ENCODE measurements around the gene PEAK1.

PEAK1 gene

GRCh38 chr15:77415450-77416147, 4.3 kb downstream of the PEAK1 start:
- H3K4ac ChIP-seq (ENCODE audit: low read depth, low read length) = no peak overlapping the region
- H3K79me1 ChIP-seq (ENCODE audit: low read length) = peaks cover 14% of the 10 kb centered on the region
- H3K36me3 ChIP-seq (ENCODE audit: control insufficient read depth, insufficient read depth, low read length) = no peaks in the 10 kb centered on the region
- no peak overlapping the region for H3K56ac ChIP-seq (ENCODE audit: low read length)
- H4K5ac ChIP-seq (ENCODE audit: low read length) = no peak overlapping the region
- H3K4me1 ChIP-seq (ENCODE audit: control insufficient read depth, low read depth, low read length) = peaks cover 4% of the 10 kb centered on the region
- WGBS (ENCODE audit: extremely low coverage, insufficient coverage, low lambda C conversion rate) = no CpG with 5 or more reads among the region's 4 CpGs
- no peak overlapping the region for H4K8ac ChIP-seq (ENCODE audit: low read depth, low read length)
- H2AK5ac ChIP-seq (ENCODE audit: low read length) = no peak overlapping the region
- DNase-seq = no peak
- peaks cover 23% of the 10 kb centered on the region for H3K79me2 ChIP-seq (ENCODE audit: control insufficient read depth, insufficient read depth, low read length)
- no peak overlapping the region for H3K27ac ChIP-seq (ENCODE audit: low read depth, low read length)
- H2BK5ac ChIP-seq (ENCODE audit: low read length) = no peak overlapping the region
- H3K4me3 ChIP-seq (ENCODE audit: low read length) = no peak overlapping the region
- H3K9ac ChIP-seq (ENCODE audit: low read length) = no peak overlapping the region
- no peak overlapping the region for H2BK15ac ChIP-seq (replicated peaks; ENCODE audit: low read depth)
- no peak overlapping the region for H3K4me2 ChIP-seq (ENCODE audit: low read length)
- no peak overlapping the region for H3K18ac ChIP-seq (ENCODE audit: low read length)
- no peak overlapping the region for H2BK120ac ChIP-seq (ENCODE audit: low read depth, low read length)
- no peaks in the 10 kb centered on the region for H3K27me3 ChIP-seq (ENCODE audit: insufficient read depth, low read length, poor library complexity)
- peak overlapping the region; percentile 25 for H3K23ac ChIP-seq (ENCODE audit: low read length)

GRCh38 chr15:77414789-77415442, 5.0 kb downstream of the PEAK1 start:
- no peak overlapping the region for H3K4me2 ChIP-seq (ENCODE audit: low read length)
- H2BK5ac ChIP-seq (ENCODE audit: low read length) = no peak overlapping the region
- H2BK15ac ChIP-seq (replicated peaks; ENCODE audit: low read depth) = no peak overlapping the region
- no peak overlapping the region for H3K4ac ChIP-seq (ENCODE audit: low read depth, low read length)
- H3K56ac ChIP-seq (ENCODE audit: low read length) = no peak overlapping the region
- H3K79me1 ChIP-seq (ENCODE audit: low read length) = peaks cover 14% of the 10 kb centered on the region
- WGBS (ENCODE audit: extremely low coverage, insufficient coverage, low lambda C conversion rate) = no CpG with 5 or more reads among the region's 2 CpGs
- H4K8ac ChIP-seq (ENCODE audit: low read depth, low read length) = no peak overlapping the region
- H3K79me2 ChIP-seq (ENCODE audit: control insufficient read depth, insufficient read depth, low read length) = peaks cover 23% of the 10 kb centered on the region
- no peak overlapping the region for H4K5ac ChIP-seq (ENCODE audit: low read length)
- H2BK120ac ChIP-seq (ENCODE audit: low read depth, low read length) = no peak overlapping the region
- H3K36me3 ChIP-seq (ENCODE audit: control insufficient read depth, insufficient read depth, low read length) = no peaks in the 10 kb centered on the region
- peaks cover 4% of the 10 kb centered on the region for H3K4me1 ChIP-seq (ENCODE audit: control insufficient read depth, low read depth, low read length)
- H3K18ac ChIP-seq (ENCODE audit: low read length) = no peak overlapping the region
- H3K9ac ChIP-seq (ENCODE audit: low read length) = no peak overlapping the region
- no peak overlapping the region for H3K4me3 ChIP-seq (ENCODE audit: low read length)
- no peak overlapping the region for H3K23ac ChIP-seq (ENCODE audit: low read length)
- no peak for DNase-seq
- no peaks in the 10 kb centered on the region for H3K27me3 ChIP-seq (ENCODE audit: insufficient read depth, low read length, poor library complexity)
- H3K27ac ChIP-seq (ENCODE audit: low read depth, low read length) = no peak overlapping the region
- no peak overlapping the region for H2AK5ac ChIP-seq (ENCODE audit: low read length)

GRCh38 chr15:77413699-77414349, 6.1 kb downstream of the PEAK1 start:
- no CpG with 5 or more reads among the region's 4 CpGs for WGBS (ENCODE audit: extremely low coverage, insufficient coverage, low lambda C conversion rate)
- H3K23ac ChIP-seq (ENCODE audit: low read length) = no peak overlapping the region

GRCh38 chr15:77412972-77413698, 6.8 kb downstream of the PEAK1 start:
- Histone ChIP-seq H3K23ac (ENCODE audit: low read length) (no peak overlapping the region), H3K4ac (ENCODE audit: low read depth, low read length) (no peak overlapping the region), H3K27ac (ENCODE audit: low read depth, low read length) (no peak overlapping the region), H3K4me3 (ENCODE audit: low read length) (no peak overlapping the region), H4K5ac (ENCODE audit: low read length) (no peak overlapping the region), H3K79me2 (ENCODE audit: control insufficient read depth, insufficient read depth, low read length) (peaks cover 17% of the 10 kb centered on the region), H3K36me3 (ENCODE audit: control insufficient read depth, insufficient read depth, low read length) (no peaks in the 10 kb centered on the region), H2BK5ac (ENCODE audit: low read length) (no peak overlapping the region), H2AK5ac (ENCODE audit: low read length) (no peak overlapping the region), H4K8ac (ENCODE audit: low read depth, low read length) (no peak overlapping the region), H3K79me1 (ENCODE audit: low read length) (peaks cover 7% of the 10 kb centered on the region), H3K18ac (ENCODE audit: low read length) (no peak overlapping the region), H3K56ac (ENCODE audit: low read length) (no peak overlapping the region), H3K4me2 (ENCODE audit: low read length) (no peak overlapping the region), H2BK15ac (replicated peaks; ENCODE audit: low read depth) (no peak overlapping the region), H2BK120ac (ENCODE audit: low read depth, low read length) (no peak overlapping the region), H3K9ac (ENCODE audit: low read length) (no peak overlapping the region), H3K4me1 (ENCODE audit: control insufficient read depth, low read depth, low read length) (no peaks in the 10 kb centered on the region), H3K27me3 (ENCODE audit: insufficient read depth, low read length, poor library complexity) (no peaks in the 10 kb centered on the region)
- WGBS (ENCODE audit: extremely low coverage, insufficient coverage, low lambda C conversion rate) = no CpG with 5 or more reads among the region's 2 CpGs
- no peak for DNase-seq

More at GRCh38 chr15:77413699-77414349, 6.1 kb downstream of the PEAK1 start:
- no peak overlapping the region for H2BK5ac ChIP-seq (ENCODE audit: low read length)
- no peak overlapping the region for H4K5ac ChIP-seq (ENCODE audit: low read length)
- peaks cover 4% of the 10 kb centered on the region for H3K4me1 ChIP-seq (ENCODE audit: control insufficient read depth, low read depth, low read length)
- no peaks in the 10 kb centered on the region for H3K27me3 ChIP-seq (ENCODE audit: insufficient read depth, low read length, poor library complexity)
- H3K56ac ChIP-seq (ENCODE audit: low read length) = no peak overlapping the region
- H2BK120ac ChIP-seq (ENCODE audit: low read depth, low read length) = no peak overlapping the region
- DNase-seq = no peak
- H3K18ac ChIP-seq (ENCODE audit: low read length) = no peak overlapping the region
- H4K8ac ChIP-seq (ENCODE audit: low read depth, low read length) = no peak overlapping the region
- peaks cover 22% of the 10 kb centered on the region for H3K79me2 ChIP-seq (ENCODE audit: control insufficient read depth, insufficient read depth, low read length)
- no peak overlapping the region for H2AK5ac ChIP-seq (ENCODE audit: low read length)
- H3K4ac ChIP-seq (ENCODE audit: low read depth, low read length) = no peak overlapping the region
- H3K36me3 ChIP-seq (ENCODE audit: control insufficient read depth, insufficient read depth, low read length) = no peaks in the 10 kb centered on the region
- H3K9ac ChIP-seq (ENCODE audit: low read length) = no peak overlapping the region
- no peak overlapping the region for H3K4me2 ChIP-seq (ENCODE audit: low read length)
- H3K79me1 ChIP-seq (ENCODE audit: low read length) = peaks cover 11% of the 10 kb centered on the region
- no peak overlapping the region for H3K4me3 ChIP-seq (ENCODE audit: low read length)
- no peak overlapping the region for H3K27ac ChIP-seq (ENCODE audit: low read depth, low read length)
- H2BK15ac ChIP-seq (replicated peaks; ENCODE audit: low read depth) = no peak overlapping the region

- no peak overlapping the region for H3K4ac ChIP-seq (ENCODE audit: low read depth, low read length)
- no peak overlapping the region for H3K18ac ChIP-seq (ENCODE audit: low read length)
- WGBS (ENCODE audit: extremely low coverage, insufficient coverage, low lambda C conversion rate) = no CpG with 5 or more reads among the region's 3 CpGs
- no peaks in the 10 kb centered on the region for H3K27me3 ChIP-seq (ENCODE audit: insufficient read depth, low read length, poor library complexity)
- H4K5ac ChIP-seq (ENCODE audit: low read length) = no peak overlapping the region
- H3K4me1 ChIP-seq (ENCODE audit: control insufficient read depth, low read depth, low read length) = no peaks in the 10 kb centered on the region
- peaks cover 7% of the 10 kb centered on the region for H3K79me1 ChIP-seq (ENCODE audit: low read length)
- no peak overlapping the region for H2BK5ac ChIP-seq (ENCODE audit: low read length)
- no peak for DNase-seq
- no peak overlapping the region for H3K4me3 ChIP-seq (ENCODE audit: low read length)
- no peak overlapping the region for H3K23ac ChIP-seq (ENCODE audit: low read length)
- H3K4me2 ChIP-seq (ENCODE audit: low read length) = no peak overlapping the region
- H3K36me3 ChIP-seq (ENCODE audit: control insufficient read depth, insufficient read depth, low read length) = no peaks in the 10 kb centered on the region
- H4K8ac ChIP-seq (ENCODE audit: low read depth, low read length) = no peak overlapping the region
- no peak overlapping the region for H3K27ac ChIP-seq (ENCODE audit: low read depth, low read length)
- no peak overlapping the region for H2BK120ac ChIP-seq (ENCODE audit: low read depth, low read length)
- H3K56ac ChIP-seq (ENCODE audit: low read length) = no peak overlapping the region
- H3K9ac ChIP-seq (ENCODE audit: low read length) = no peak overlapping the region
- H2BK15ac ChIP-seq (replicated peaks; ENCODE audit: low read depth) = no peak overlapping the region
- no peak overlapping the region for H2AK5ac ChIP-seq (ENCODE audit: low read length)
- peaks cover 14% of the 10 kb centered on the region for H3K79me2 ChIP-seq (ENCODE audit: control insufficient read depth, insufficient read depth, low read length)
These were observed 8.3 kb downstream of the PEAK1 start for GRCh38 chr15:77411619-77411976.

All from mesendoderm (in vitro differentiated cells).